Retina (tissue), 1 donor: Measurements from ENCODE around the gene HIP1R.
"Not testable (repeated sequence)": the region's sequence is repeated elsewhere in the genome, so short reads cannot be mapped to it uniquely, and the experiment has no call there.

Experiments
- DNase-seq: peaks from one replicate; pipeline ENCODE4 v3.0.0-alpha.2; 2016

The HIP1R gene

DNA sequence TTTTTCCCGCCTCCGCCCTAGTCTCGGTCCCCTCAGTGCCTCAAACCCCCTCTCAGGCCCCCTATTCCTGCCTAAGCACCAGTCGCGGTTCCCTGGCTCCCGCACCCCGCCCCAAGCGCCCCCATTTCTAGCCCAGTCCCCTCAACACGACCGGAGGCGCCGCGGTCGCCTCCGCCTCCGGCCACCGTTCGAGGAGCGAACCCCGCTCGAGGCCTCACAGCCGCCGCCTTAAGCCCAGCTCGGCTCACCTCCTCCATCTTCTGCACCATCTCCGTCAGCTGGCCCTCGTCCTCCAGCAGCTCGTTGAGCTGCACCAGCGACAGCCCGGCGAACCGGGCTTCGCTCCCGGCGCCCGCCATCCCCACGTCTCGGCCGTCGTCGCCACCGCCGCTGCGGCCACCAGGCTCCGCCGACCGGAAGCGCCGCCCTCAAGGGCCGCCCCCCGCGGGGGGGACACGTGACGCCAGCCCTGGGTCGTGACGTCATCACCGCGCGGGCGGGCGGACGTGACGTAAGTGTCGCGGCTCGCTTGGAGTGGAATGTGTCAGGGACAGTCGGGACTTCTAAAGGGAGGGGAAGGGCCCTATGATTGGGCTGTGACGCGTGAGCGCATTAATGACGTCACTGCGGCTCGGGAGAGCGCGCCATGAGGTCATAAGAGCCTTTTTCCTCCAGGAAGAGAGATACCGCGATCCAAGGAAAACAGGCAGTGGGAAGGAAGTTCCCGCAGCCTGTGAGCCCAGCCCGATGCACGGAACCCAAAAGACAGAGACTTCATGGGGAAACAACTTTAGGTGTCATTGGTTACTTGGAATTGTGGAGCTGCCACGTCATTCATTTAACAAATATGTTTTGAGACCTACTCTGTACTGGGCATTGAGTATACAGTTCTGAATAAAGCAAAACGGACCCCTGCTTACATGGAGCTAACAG is 60.7 kb downstream of the HIP1R start, which contains the start of gene VPS37B:
Gene VPS37B (minus strand): TSS at position 421 of the 933 bp plus-strand sequence. CDS start 62 bp downstream, at position 359.
- DNase-seq, result peak; percentile 95

DNA sequence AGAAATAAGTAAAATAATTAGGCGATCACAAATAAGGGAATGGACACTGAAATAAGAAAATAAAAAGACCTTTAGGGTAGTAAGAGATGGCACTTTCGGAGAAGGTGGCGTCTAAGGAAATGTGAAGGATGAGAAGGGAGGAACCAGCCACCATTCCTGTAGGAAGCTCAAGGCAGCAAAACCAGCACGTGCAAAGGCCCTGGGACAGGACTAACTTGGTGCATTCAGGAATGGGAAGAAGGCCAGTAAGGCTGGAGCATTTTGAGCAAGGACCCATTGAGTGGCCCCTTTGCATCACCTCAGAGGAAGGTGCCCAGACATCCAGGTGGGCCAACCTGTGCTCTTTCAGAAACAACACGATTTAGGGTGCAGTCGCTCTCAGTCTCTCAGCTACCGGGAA is 61.4 kb downstream of the HIP1R start:
- DNase-seq, result no peak

DNA sequence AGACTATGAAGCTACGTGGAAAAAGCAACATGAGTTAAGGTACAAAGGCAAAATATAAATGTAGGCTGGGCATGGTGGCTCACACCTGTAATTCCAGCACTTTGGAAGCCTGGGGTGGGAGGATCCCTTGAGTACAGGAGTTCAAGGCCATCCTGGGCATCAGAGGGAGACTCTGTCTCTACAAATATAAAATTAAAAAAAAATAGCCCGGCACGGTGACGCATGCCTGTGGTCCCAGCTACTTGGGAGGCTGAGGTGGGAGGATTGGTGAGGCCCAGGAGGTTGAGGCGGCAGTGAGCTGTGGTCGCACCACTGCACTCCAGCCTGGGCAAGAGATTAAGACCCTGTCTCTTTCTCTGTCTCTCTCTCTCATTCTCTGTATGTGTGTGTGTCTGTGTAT is 64.6 kb downstream of the HIP1R start:
- no peak for DNase-seq

DNA sequence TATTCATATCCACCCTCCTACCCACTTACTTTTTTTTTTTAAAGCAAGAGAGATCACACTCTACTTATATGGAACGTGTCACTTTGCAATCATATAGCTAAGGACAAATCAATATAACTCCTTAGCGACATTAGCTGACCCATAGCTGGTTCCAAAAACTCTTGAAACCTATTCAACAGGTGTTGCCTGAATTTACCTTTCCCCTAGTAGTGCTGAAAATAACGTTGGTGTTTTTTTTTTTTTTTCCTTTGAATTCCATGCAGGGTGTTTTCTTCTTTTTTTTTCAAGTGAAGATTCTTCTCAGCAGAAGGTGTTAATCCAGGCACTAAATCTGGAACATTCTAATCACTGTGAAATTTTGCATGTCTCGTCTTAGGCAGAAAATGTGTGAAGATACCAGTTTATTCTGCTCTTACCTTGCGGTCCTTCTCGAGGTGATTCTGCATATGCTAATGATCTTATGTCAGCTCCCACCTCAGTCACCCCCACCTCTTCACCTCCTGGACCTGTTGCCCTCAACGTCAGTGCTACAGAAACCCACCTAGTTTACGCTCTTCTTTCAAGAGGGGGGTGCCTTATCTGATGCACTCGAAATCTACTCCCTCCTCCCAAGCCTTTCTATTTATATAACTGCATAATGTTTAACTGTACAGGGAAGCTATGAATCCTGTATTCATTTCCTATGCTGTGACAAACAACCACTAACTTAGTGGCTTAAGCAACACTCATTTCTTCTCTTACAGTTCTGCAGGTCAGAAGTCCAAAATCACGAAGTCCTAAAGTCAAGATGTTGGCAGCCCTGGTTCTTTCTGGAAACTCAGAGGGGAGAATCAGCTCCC is 67.8 kb downstream of the HIP1R start:
- no peak for DNase-seq

DNA sequence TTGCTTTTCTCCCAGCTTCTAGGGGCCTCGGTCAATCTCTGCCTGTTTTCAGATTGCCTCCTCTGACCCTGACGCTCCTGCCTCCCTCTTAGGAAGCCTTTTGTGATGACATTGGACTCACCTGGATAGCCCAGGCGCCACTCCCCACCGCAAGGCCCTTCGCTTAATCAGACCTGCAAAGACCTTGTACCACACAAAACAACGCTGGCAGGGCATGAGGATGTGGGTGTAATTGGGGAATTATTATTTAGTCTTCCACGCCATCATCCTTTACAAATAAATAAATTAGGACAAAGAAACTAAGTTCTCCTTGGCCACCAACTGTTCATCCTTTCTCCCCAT is 68.4 kb downstream of the HIP1R start:
- no peak for DNase-seq

DNA sequence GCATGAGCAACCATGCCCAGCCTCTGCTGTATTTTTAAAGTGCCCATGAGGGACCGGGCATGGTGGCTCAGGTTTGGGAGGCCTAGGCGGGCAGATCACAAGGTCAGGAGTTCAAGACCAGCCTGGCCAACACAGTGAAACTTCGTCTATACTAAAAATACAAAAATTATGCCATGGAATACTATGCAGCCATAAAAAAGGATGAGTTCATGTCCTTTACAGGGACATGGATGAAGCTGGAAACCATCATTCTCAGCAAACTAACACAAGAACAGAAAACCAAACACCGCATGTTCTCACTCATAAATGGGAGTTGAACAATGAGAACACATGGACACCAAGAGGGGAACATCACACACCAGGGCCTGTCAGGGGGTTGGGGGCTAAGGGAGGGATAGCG is 70.0 kb downstream of the HIP1R start:
- DNase-seq, result not testable (repeated sequence)

DNA sequence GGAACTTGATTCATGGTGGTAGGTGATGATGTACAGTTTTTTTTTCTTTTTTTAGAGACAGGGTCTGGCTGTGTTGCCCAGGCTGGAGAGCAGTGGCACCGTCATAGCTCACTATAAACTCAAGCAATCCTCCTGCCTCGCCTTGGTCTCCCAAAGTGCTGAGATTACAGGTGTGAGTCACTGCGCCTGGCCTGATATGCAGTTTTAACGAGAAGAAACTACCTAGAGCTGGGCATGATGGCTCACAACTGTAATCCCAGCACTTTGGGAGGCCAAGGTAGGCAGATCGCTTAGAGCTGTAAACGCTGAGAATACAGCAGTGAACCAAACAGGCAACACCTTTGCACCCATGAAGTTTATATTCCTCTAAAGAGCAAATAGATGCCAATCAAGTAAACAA is 73.7 kb downstream of the HIP1R start:
- no peak for DNase-seq

DNA sequence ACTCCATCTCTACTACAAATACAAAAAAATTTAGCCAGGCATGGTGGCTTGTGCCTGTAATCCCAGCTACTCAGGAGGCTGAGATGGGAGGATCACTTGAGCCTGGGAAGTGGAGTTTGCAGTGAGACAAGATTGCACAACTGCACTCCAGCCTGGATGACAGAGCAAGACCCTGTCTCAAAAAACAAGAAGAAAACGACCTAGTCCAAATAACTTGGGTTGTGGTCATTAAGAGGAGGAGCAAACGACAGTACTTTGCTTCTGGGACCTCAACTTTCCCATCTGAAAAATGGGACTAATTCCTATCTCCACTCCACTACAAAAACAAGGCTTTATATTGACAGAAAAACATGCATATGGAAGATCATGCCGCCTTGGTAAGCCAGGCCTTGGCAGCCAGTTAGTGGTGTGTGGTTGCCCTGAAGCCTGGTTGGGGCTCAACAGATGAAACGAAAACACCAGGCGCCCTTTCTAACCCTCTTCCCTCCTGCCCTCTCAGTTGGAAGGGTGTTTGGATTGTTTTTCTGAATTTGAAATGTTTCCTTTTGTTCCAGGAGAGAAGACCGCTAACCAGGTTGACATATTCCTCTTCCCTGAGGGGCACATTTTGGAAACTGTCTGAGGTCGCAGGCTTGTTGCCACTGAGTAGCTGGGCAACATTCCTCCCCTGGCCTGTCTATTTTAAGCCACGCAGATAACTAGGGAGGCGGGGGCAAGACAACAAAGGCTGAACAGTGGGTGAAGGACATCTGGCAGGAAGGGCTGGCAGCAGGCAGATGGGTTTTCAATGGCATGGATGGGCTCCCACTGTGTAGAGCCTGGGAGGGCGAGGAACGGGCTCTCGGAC is 74.4 kb downstream of the HIP1R start:
- peak; percentile 71 for DNase-seq
